HepG2 (cell line): ENCODE results near the gene UCHL3. TPM values are rescaled to one million over a fixed set of nuclear protein-coding genes. Genes with fewer than 3 reads are reported as not detected.

ENCODE experiments used
- ATF6 ChIP-seq: sonication (generic); formaldehyde crosslinking; conservative IDR thresholded peaks from 2 replicates; pipeline ENCODE4 v1.4.0; 2020; ENCODE audit warnings: missing genetic modification reagents
- CBX1 ChIP-seq: IDR thresholded peaks from one replicate; pipeline ENCODE4 v1.6.1; 2016; ENCODE audit warnings: antibody characterized with exemption, low read depth
- CREB3 ChIP-seq: sonication (generic); formaldehyde crosslinking; IDR thresholded peaks from 2 replicates; pipeline ENCODE4 v1.5.0; 2020; ENCODE audit warnings: missing genetic modification reagents
- HBP1 ChIP-seq: IDR thresholded peaks from 2 replicates; pipeline ENCODE4 v1.6.1; 2016; ENCODE audit warnings: low read depth, control low read depth
- IKZF1 ChIP-seq: fragments of 450-650 bp; IDR thresholded peaks from 2 replicates; pipeline ENCODE4 v1.7.1; 2016
- KDM2A ChIP-seq: sonication (generic); formaldehyde crosslinking; IDR thresholded peaks from 2 replicates; pipeline ENCODE4 v1.4.0; 2020; ENCODE audit warnings: low read depth, missing genetic modification reagents, borderline replicate concordance
- KDM5B ChIP-seq: sonication (generic); formaldehyde crosslinking; IDR thresholded peaks from 2 replicates; pipeline ENCODE4 v1.4.0; 2020; ENCODE audit warnings: missing genetic modification reagents, mild to moderate bottlenecking, borderline replicate concordance
- POGK ChIP-seq: sonication (generic); formaldehyde crosslinking; conservative IDR thresholded peaks from 2 replicates; pipeline ENCODE4 v1.8.0; 2022; ENCODE audit warnings: mild to moderate bottlenecking, moderate library complexity, missing genetic modification reagents
- RNF2 ChIP-seq: fragments of 450-650 bp; conservative IDR thresholded peaks from 2 replicates; pipeline ENCODE4 v1.6.1; 2016; ENCODE audit warnings: low read depth
- RXRA ChIP-seq: sonication (generic); formaldehyde crosslinking; IDR thresholded peaks from 2 replicates; pipeline ENCODE4 v1.5.1; 2020; ENCODE audit warnings: missing genetic modification reagents
- SOX13 ChIP-seq, 3 experiments: fragments of 450-650 bp in 1 of 3; sonication (generic) in 1 of 3; formaldehyde crosslinking in 1 of 3; IDR thresholded peaks in 2 of 3; conservative IDR thresholded peaks in 1 of 3; 2 replicates each; pipeline versions ENCODE4 v1.5.0 to v1.6.1; 2016 to 2020; ENCODE audit warnings: antibody characterized with exemption in 1 of 3, mild to moderate bottlenecking in 1 of 3, missing compliant biosample characterization in 1 of 3, missing genetic modification reagents in 1 of 3, moderate library complexity in 1 of 3
- TERF1 ChIP-seq: sonication (generic); formaldehyde crosslinking; IDR thresholded peaks from 2 replicates; pipeline ENCODE4 v1.8.0; 2022; ENCODE audit warnings: mild to moderate bottlenecking, missing genetic modification reagents, moderate library complexity
- U2AF2 ChIP-seq: fragments of 200-400 bp; formaldehyde crosslinking; IDR thresholded peaks from 2 replicates; pipeline ENCODE4 v1.6.1; 2017; ENCODE audit warnings: low read depth, mild to moderate bottlenecking, low read length
- ZNF18 ChIP-seq: sonication (generic); formaldehyde crosslinking; IDR thresholded peaks from 2 replicates; pipeline ENCODE4 v1.8.0; 2022; ENCODE audit warnings: mild to moderate bottlenecking, missing genetic modification reagents; ENCODE audit not compliant: insufficient replicate concordance
- ZNF263 ChIP-seq: sonication (generic); formaldehyde crosslinking; IDR thresholded peaks from 2 replicates; pipeline ENCODE4 v1.4.0; 2020; ENCODE audit warnings: missing genetic modification reagents
- ZNF451 ChIP-seq: sonication (generic); formaldehyde crosslinking; IDR thresholded peaks from 2 replicates; pipeline ENCODE4 v1.5.0; 2020; ENCODE audit warnings: mild to moderate bottlenecking, missing genetic modification reagents
- ZNF607 ChIP-seq: sonication (generic); formaldehyde crosslinking; IDR thresholded peaks from 2 replicates; pipeline ENCODE4 v1.5.1; 2020; ENCODE audit warnings: missing genetic modification reagents, mild to moderate bottlenecking, borderline replicate concordance
- ZNF672 ChIP-seq: sonication (generic); formaldehyde crosslinking; IDR thresholded peaks from 2 replicates; pipeline ENCODE4 v1.8.1; 2022; ENCODE audit warnings: missing genetic modification reagents
- ZNF816 ChIP-seq: sonication (generic); formaldehyde crosslinking; IDR thresholded peaks from 2 replicates; pipeline ENCODE4 v1.8.0; 2022; ENCODE audit warnings: missing genetic modification reagents, mild to moderate bottlenecking, borderline replicate concordance
- ZNF850 ChIP-seq: sonication (generic); formaldehyde crosslinking; conservative IDR thresholded peaks from 2 replicates; pipeline ENCODE4 v1.9.0; 2021; ENCODE audit warnings: mild to moderate bottlenecking, missing genetic modification reagents
- polyA plus RNA-seq, 8 experiments: library from polyadenylated mRNA; depleted of rRNA in 3 of 8; stranded (reverse) in 7 of 8; unstranded in 1 of 8; fragments of >200 nt; fragmentation: Illumina TruSeq in 4 of 8; extraction: Trizol in 4 of 8; gene quantifications; 2 replicates each; pipeline versions ENCODE4 v1.2.1 to v1.2.3, GENCODE V29; 2011 to 2016; ENCODE audit warnings: low read depth in 4 of 8, missing spikeins in 1 of 8, mixed read lengths in 1 of 8; ENCODE audit not compliant: insufficient read depth in 1 of 8
- total RNA-seq, 5 experiments: library from RNA; depleted of rRNA; stranded (reverse); fragments of >200 nt; fragmentation: Illumina TruSeq; extraction: Trizol; gene quantifications; 2 replicates each; pipeline ENCODE4 v1.2.3, GENCODE V29; 2016; ENCODE audit warnings: low read depth in 1 of 5

UCHL3 gene
- total and polyA plus RNA-seq, 2 of the 13 experiments (the other 11 are each of a cell fraction or from before 2014, with no cell fraction given), result 36.2 to 93.3 TPM

- no peak for TF ChIP-seq CREB3 (CRISPR knock-in tag)
- TF ChIP-seq KDM5B, result peak; percentile 85
- TF ChIP-seq ZNF672 (CRISPR knock-in tag), result no peak
- no peak for TF ChIP-seq ATF6 (CRISPR knock-in tag)
- TF ChIP-seq U2AF2, result no peak
- TF ChIP-seq ZNF18 (CRISPR knock-in tag), result no peak
- TF ChIP-seq ZNF607, result 0 out of 2 replicates have a peak, but pooled peaks have one; percentile 56
- no peak for TF ChIP-seq HBP1 (CRISPR knock-in tag)
- TF ChIP-seq RNF2, result 0 out of 2 replicates have a peak, but pooled peaks have one; percentile 31
- TF ChIP-seq POGK, result no peak
- TF ChIP-seq ZNF850, result no peak
- TF ChIP-seq KDM2A (CRISPR knock-in tag), result peak; percentile 81
- peak; percentile 67; the same call in 1 of the 2 replicates for TF ChIP-seq RXRA (CRISPR knock-in tag)
- no peak for TF ChIP-seq CBX1
- TF ChIP-seq ZNF451 (CRISPR knock-in tag), result peak; percentile 67
- TF ChIP-seq SOX13 (IDR thresholded peaks at IDR 0.05), result no peak
- TF ChIP-seq SOX13 (CRISPR knock-in tag; conservative IDR thresholded peaks at IDR 0.05 in 1 of 2, IDR thresholded peaks at IDR 0.05 in 1 of 2), result no peak
- TF ChIP-seq ZNF263, result 0 out of 2 replicates have a peak, but pooled peaks have one; percentile 9
- TF ChIP-seq IKZF1, result no peak
- no peak for TF ChIP-seq TERF1 (CRISPR knock-in tag)
- no peak for TF ChIP-seq ZNF816 (CRISPR knock-in tag)
Observed at GRCh38 chr13:75636436-75637180, 87.0 kb downstream of the UCHL3 start (continued).
